OCI-LY1 (cell line): ENCODE results near the gene CASZ1.

ENCODE experiments used
- H2AFZ ChIP-seq: fragments of 200-600 bp; sonication (generic), shearing (Covaris generic); 2 replicates; pipeline ENCODE4 v1.6.0; 2014; ENCODE audit warnings: antibody characterized with exemption, mild to moderate bottlenecking, low read length
- H3F3A ChIP-seq: fragments of 200-600 bp; sonication (generic), shearing (Covaris generic); 2 replicates; pipeline ENCODE4 v1.6.0; 2014; ENCODE audit warnings: mild to moderate bottlenecking, antibody characterized with exemption, low read length, moderate library complexity; ENCODE audit not compliant: insufficient read depth
- H3K27ac ChIP-seq: fragments of 200-600 bp; sonication (generic); 2 replicates; pipeline ENCODE4 v1.5.1; 2014; ENCODE audit warnings: low read length, mixed run types, mild to moderate bottlenecking, low read depth; ENCODE audit not compliant: poor library complexity, severe bottlenecking
- H3K27me3 ChIP-seq: fragments of 200-600 bp; sonication (generic); 2 replicates; pipeline ENCODE4 v1.6.0; 2014; ENCODE audit warnings: antibody characterized with exemption, mild to moderate bottlenecking, low read length, moderate library complexity; ENCODE audit not compliant: insufficient read depth
- H3K36me3 ChIP-seq: fragments of 200-600 bp; sonication (generic); 2 replicates; pipeline ENCODE4 v1.6.1; 2014; ENCODE audit warnings: mild to moderate bottlenecking, antibody characterized with exemption, low read length, moderate library complexity, mixed read lengths; ENCODE audit not compliant: insufficient read depth
- H3K4me1 ChIP-seq: fragments of 200-600 bp; sonication (generic); 2 replicates; pipeline ENCODE4 v1.5.1; 2014; ENCODE audit warnings: mild to moderate bottlenecking, low read length, moderate library complexity; ENCODE audit not compliant: insufficient read depth, severe bottlenecking
- H3K4me2 ChIP-seq: fragments of 200-600 bp; sonication (generic), shearing (Covaris generic); 2 replicates; pipeline ENCODE4 v1.6.1; 2014; ENCODE audit warnings: low read length
- H3K4me3 ChIP-seq: fragments of 200-600 bp; sonication (generic); 2 replicates; pipeline ENCODE4 v1.5.1; 2014; ENCODE audit warnings: low read length, low read depth, mild to moderate bottlenecking, mixed read lengths; ENCODE audit not compliant: poor library complexity, severe bottlenecking
- H3K79me2 ChIP-seq: fragments of 200-600 bp; shearing (Covaris generic); 2 replicates; pipeline ENCODE4 v1.6.1; 2016; ENCODE audit warnings: mixed run types, low read length, mixed read lengths; ENCODE audit not compliant: insufficient read depth
- H3K9ac ChIP-seq: fragments of 200-600 bp; sonication (generic), shearing (Covaris generic); 2 replicates; pipeline ENCODE4 v1.6.1; 2014; ENCODE audit warnings: mild to moderate bottlenecking, low read length, mixed read lengths
- H3K9me2 ChIP-seq: fragments of 200-600 bp; sonication (generic), shearing (Covaris generic); 2 replicates; pipeline ENCODE4 v1.6.1; 2014; ENCODE audit warnings: low read depth, mild to moderate bottlenecking, low read length, mixed read lengths
- H3K9me3 ChIP-seq: fragments of 200-600 bp; shearing (Covaris generic); 2 replicates; pipeline ENCODE4 v1.6.1; 2014; ENCODE audit warnings: low read length, mixed read lengths
- H4K20me1 ChIP-seq: fragments of 200-600 bp; sonication (generic), shearing (Covaris generic); 2 replicates; pipeline ENCODE4 v1.6.0; 2016; ENCODE audit warnings: mild to moderate bottlenecking, low read length; ENCODE audit not compliant: insufficient read depth
- CTCF ChIP-seq: fragments of 200-600 bp; sonication (generic), shearing (Covaris generic); IDR thresholded peaks from 2 replicates; pipeline ENCODE4 v1.5.1; 2017; ENCODE audit warnings: mild to moderate bottlenecking, antibody characterized with exemption, low read length, moderate library complexity, mixed read lengths
- EZH2 ChIP-seq: fragments of 200-600 bp; sonication (generic), shearing (Covaris generic); IDR thresholded peaks from 2 replicates; pipeline ENCODE4 v1.8.0; 2017; ENCODE audit warnings: borderline replicate concordance, mixed run types, mild to moderate bottlenecking, antibody characterized with exemption, low read length, moderate library complexity, mixed read lengths

The CASZ1 gene

DNA sequence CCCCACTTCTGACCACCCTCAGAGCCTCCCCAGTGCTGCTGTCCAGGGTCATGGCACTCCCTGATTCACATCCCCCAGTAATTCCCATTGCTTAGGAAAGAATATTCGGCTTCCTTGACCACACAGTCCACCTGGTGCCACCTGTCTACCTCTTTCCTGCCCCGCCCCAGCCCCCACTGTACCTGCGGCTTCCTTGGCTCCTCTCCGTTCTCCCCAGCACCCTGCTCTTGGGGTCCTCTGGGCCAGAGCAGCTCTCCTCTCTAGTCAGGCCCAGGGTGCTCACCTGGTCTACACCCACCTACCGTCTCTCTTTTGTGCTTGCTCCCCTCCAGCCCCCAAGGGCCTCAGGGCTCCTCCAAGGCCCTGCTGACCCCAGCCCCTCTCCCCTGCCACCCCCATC is 179.1 kb downstream of the CASZ1 start:
- H3K4me1 ChIP-seq, result no peaks in the 10 kb centered on the region
- H3K36me3 ChIP-seq, result no peaks in the 10 kb centered on the region
- H3K79me2 ChIP-seq, result no peaks in the 10 kb centered on the region
- TF ChIP-seq CTCF (no peak), EZH2 (no peak)
- no peaks in the 10 kb centered on the region for H3K9me2 ChIP-seq
- no peak overlapping the region for H3K9ac ChIP-seq
- no peak overlapping the region for H3K4me3 ChIP-seq
- H4K20me1 ChIP-seq, result no peaks in the 10 kb centered on the region
- no peaks in the 10 kb centered on the region for H3F3A ChIP-seq
- H3K9me3 ChIP-seq, result no peaks in the 10 kb centered on the region
- no peak overlapping the region for H2AFZ ChIP-seq
- H3K27me3 ChIP-seq, result no peaks in the 10 kb centered on the region
- no peak overlapping the region for H3K4me2 ChIP-seq
- no peak overlapping the region for H3K27ac ChIP-seq

GRCh38 chr1:10616696-10617095 is 179.8 kb downstream of the CASZ1 start:
- Histone ChIP-seq H3K79me2 (no peaks in the 10 kb centered on the region), H3K9ac (no peak overlapping the region), H3K9me2 (no peaks in the 10 kb centered on the region), H3K4me2 (no peak overlapping the region), H3K4me1 (no peaks in the 10 kb centered on the region), H3K4me3 (no peak overlapping the region), H3K9me3 (no peaks in the 10 kb centered on the region), H2AFZ (no peak overlapping the region), H3K27ac (no peak overlapping the region), H4K20me1 (no peaks in the 10 kb centered on the region), H3K36me3 (no peaks in the 10 kb centered on the region), H3K27me3 (no peaks in the 10 kb centered on the region), H3F3A (no peaks in the 10 kb centered on the region)
- no peak for TF ChIP-seq EZH2
- no peak for TF ChIP-seq CTCF

DNA sequence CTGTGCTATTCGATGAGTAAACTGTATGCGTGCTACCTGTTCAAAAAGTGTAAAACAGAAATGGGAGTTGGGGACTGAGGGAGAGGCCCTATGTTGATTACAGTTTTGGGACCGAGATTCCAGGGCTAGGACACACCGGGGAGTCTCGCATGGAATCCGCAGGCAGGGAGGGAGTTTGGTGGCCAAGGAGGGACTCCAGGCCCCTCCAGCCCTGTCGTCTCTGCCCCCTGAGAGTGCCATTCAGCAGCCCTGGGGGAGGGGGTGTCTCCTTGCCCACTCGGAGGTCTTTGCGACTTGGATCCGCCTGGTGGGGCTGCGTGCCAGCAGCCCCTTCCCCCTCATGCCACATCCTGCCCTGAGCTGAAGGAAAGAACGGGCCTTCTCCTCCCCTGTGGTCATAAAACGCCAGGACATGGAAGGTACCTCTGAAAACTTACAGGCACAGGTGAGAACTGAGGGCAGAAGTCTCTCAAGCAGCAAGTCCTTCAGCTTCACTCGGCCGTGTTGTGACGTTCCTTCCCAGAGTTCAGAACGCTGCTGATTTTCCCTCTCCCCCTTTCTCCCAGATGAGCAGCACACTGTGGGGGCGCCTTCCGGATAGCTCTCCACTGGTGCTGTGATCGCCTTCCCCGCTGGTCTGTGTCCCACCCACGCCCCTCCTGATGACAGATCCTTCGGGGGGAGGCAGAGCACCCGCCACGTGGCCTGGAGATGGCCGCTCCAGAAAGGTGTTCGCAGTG is 180.3 kb downstream of the CASZ1 start:
- TF ChIP-seq CTCF, result no peak
- no peak for TF ChIP-seq EZH2
- Histone ChIP-seq H3K36me3 (no peaks in the 10 kb centered on the region), H3K79me2 (no peaks in the 10 kb centered on the region), H3K27ac (no peak overlapping the region), H3F3A (no peaks in the 10 kb centered on the region), H3K9me3 (no peaks in the 10 kb centered on the region), H3K4me2 (no peak overlapping the region), H3K27me3 (no peaks in the 10 kb centered on the region), H3K4me1 (no peaks in the 10 kb centered on the region), H3K9me2 (no peaks in the 10 kb centered on the region), H3K9ac (no peak overlapping the region), H4K20me1 (no peaks in the 10 kb centered on the region), H3K4me3 (no peak overlapping the region), H2AFZ (no peak overlapping the region)
